Activated naive CD8-positive, alpha-beta T cell treated with anti-CD3 and anti-CD28 coated beads, Interleukin-2, amount 10 ng/mL, durations not matched to agents 7 days and 5 days (primary cell): ENCODE results near the gene RB1. TPM values are rescaled to one million over a fixed set of nuclear protein-coding genes. Genes with fewer than 3 reads are reported as not detected.
A peak's percentile ranks its signal among the peaks of the same experiment; 100 is the strongest.
"Not testable (repeated sequence)": the region's sequence is repeated elsewhere in the genome, so short reads cannot be mapped to it uniquely, and the experiment has no call there.

Experiments used
- ATAC-seq: fragments of 150-1000 bp; cut with Tn5 transposase; one replicate; pipeline ENCODE4 v1.10.0; 2021; ENCODE audit warnings: low read depth, moderate library complexity
- POLR2A ChIA-PET: fragments of 350-600 bp; sonication (Branson Sonifier 250); formaldehyde crosslinking; loops from one replicate; lab custom pipeline; 2021; ENCODE audit warnings: antibody characterized with exemption; lab: Charles Lee
- DNase-seq: peaks from one replicate; pipeline ENCODE4 v3.0.0; 2021
- H3K27ac Mint-ChIP-seq: one replicate; pipeline ENCODE4 v1.8.0; 2022; ENCODE audit warnings: mild to moderate bottlenecking, mixed read lengths
- H3K27me3 Mint-ChIP-seq: one replicate; pipeline ENCODE4 v1.8.0; 2022; ENCODE audit warnings: mild to moderate bottlenecking, moderate library complexity, mixed read lengths
- H3K36me3 Mint-ChIP-seq: one replicate; pipeline ENCODE4 v1.8.0; 2021; ENCODE audit warnings: mild to moderate bottlenecking, mixed read lengths
- H3K4me1 Mint-ChIP-seq: one replicate; pipeline ENCODE4 v1.8.0; 2021; ENCODE audit warnings: mixed read lengths
- H3K4me3 Mint-ChIP-seq: one replicate; pipeline ENCODE4 v1.8.0; 2022; ENCODE audit warnings: mild to moderate bottlenecking, moderate library complexity, mixed read lengths
- H3K9me3 Mint-ChIP-seq: one replicate; pipeline ENCODE4 v1.8.0; 2021; ENCODE audit warnings: mixed read lengths
- total RNA-seq, 2 experiments: library from RNA; stranded (reverse); gene quantifications; one replicate each; pipeline ENCODE4 v1.2.3, GENCODE V29; 2021

Gene RB1
- total RNA-seq, 2 experiments from 2014 or later, result 40.6 to 42.4 TPM

GRCh38 chr13:48339198-48339597 is 35.6 kb downstream of the RB1 start:
- H3K27ac Mint-ChIP-seq, DNase-seq, H3K4me3 Mint-ChIP-seq, H3K27me3 Mint-ChIP-seq, ATAC-seq, POLR2A ChIA-PET, H3K9me3 Mint-ChIP-seq: not testable (repeated sequence)
- Mint-ChIP-seq H3K36me3 (peaks cover 47% of the 10 kb centered on the region), H3K4me1 (peaks cover 13% of the 10 kb centered on the region)

- no peak overlapping the region for H3K4me3 Mint-ChIP-seq
- DNase-seq (no peak), ATAC-seq (peak; percentile 45)
- H3K4me1 Mint-ChIP-seq, result peaks cover 14% of the 10 kb centered on the region
- no peaks in the 10 kb centered on the region for H3K27me3 Mint-ChIP-seq
- POLR2A ChIA-PET, result no interaction called here
- no peaks in the 10 kb centered on the region for H3K9me3 Mint-ChIP-seq
- H3K27ac Mint-ChIP-seq, result no peak overlapping the region
- peaks cover 43% of the 10 kb centered on the region for H3K36me3 Mint-ChIP-seq
Observed at GRCh38 chr13:48344264-48344663, 40.7 kb downstream of the RB1 start.

- Mint-ChIP-seq H3K27me3 (no peaks in the 10 kb centered on the region), H3K27ac (no peak overlapping the region), H3K36me3 (peaks cover 54% of the 10 kb centered on the region), H3K4me1 (peaks cover 14% of the 10 kb centered on the region), H3K9me3 (peaks cover 12% of the 10 kb centered on the region), H3K4me3 (no peak overlapping the region)
- peak; percentile 58 for ATAC-seq
- no peak for DNase-seq
- POLR2A ChIA-PET, result interaction anchor here (0.9 kb wide), 1 partner anchor 152 kb away, joined by 3 read pairs; no protein-coding TSS in a partner anchor
Observed at GRCh38 chr13:48346583-48346982, 43.0 kb downstream of the RB1 start.

GRCh38 chr13:48349525-48349924 is 46.0 kb downstream of the RB1 start:
- POLR2A ChIA-PET, result no interaction called here
- no peaks in the 10 kb centered on the region for H3K27me3 Mint-ChIP-seq
- peaks cover 31% of the 10 kb centered on the region for H3K9me3 Mint-ChIP-seq
- H3K27ac Mint-ChIP-seq, result no peak overlapping the region
- no peak for DNase-seq
- H3K4me1 Mint-ChIP-seq, result peaks cover 5% of the 10 kb centered on the region
- no peak for ATAC-seq
- H3K4me3 Mint-ChIP-seq, result no peak overlapping the region
- H3K36me3 Mint-ChIP-seq, result peaks cover 73% of the 10 kb centered on the region

- H3K4me1 Mint-ChIP-seq, result no peaks in the 10 kb centered on the region
- H3K9me3 Mint-ChIP-seq, result peaks cover 35% of the 10 kb centered on the region
- no peak overlapping the region for H3K4me3 Mint-ChIP-seq
- POLR2A ChIA-PET, result no interaction called here
- peaks cover 72% of the 10 kb centered on the region for H3K36me3 Mint-ChIP-seq
- ATAC-seq, result no peak
- H3K27ac Mint-ChIP-seq, result no peak overlapping the region
- no peaks in the 10 kb centered on the region for H3K27me3 Mint-ChIP-seq
- no peak for DNase-seq
Observed at GRCh38 chr13:48353590-48353989, 50.0 kb downstream of the RB1 start.

- DNase-seq, ATAC-seq, POLR2A ChIA-PET, H3K27ac Mint-ChIP-seq, H3K4me3 Mint-ChIP-seq, H3K4me1 Mint-ChIP-seq, H3K27me3 Mint-ChIP-seq: not testable (repeated sequence)
- peaks cover 63% of the 10 kb centered on the region for H3K36me3 Mint-ChIP-seq
- peaks cover 32% of the 10 kb centered on the region for H3K9me3 Mint-ChIP-seq
Observed at GRCh38 chr13:48355524-48355923, 52.0 kb downstream of the RB1 start.

GRCh38 chr13:48356750-48357149 is 53.2 kb downstream of the RB1 start:
- no peak overlapping the region for H3K27ac Mint-ChIP-seq
- peaks cover 23% of the 10 kb centered on the region for H3K9me3 Mint-ChIP-seq
- POLR2A ChIA-PET, result interaction anchor here (0.7 kb wide), 1 partner anchor 87 kb away, joined by 3 read pairs; no protein-coding TSS in a partner anchor
- no peak for ATAC-seq
- no peaks in the 10 kb centered on the region for H3K4me1 Mint-ChIP-seq
- no peak for DNase-seq
- H3K4me3 Mint-ChIP-seq, result no peak overlapping the region
- peaks cover 55% of the 10 kb centered on the region for H3K36me3 Mint-ChIP-seq
- no peaks in the 10 kb centered on the region for H3K27me3 Mint-ChIP-seq

GRCh38 chr13:48369988-48370387 is 66.4 kb downstream of the RB1 start:
- Mint-ChIP-seq H3K36me3 (peaks cover 45% of the 10 kb centered on the region), H3K27ac (no peak overlapping the region)

GRCh38 chr13:48370815-48371214 is 67.3 kb downstream of the RB1 start:
- DNase-seq (no peak), ATAC-seq (no peak)
- H3K27me3 Mint-ChIP-seq, result no peaks in the 10 kb centered on the region
- H3K4me1 Mint-ChIP-seq, result no peaks in the 10 kb centered on the region
- peaks cover 43% of the 10 kb centered on the region for H3K36me3 Mint-ChIP-seq
- H3K27ac Mint-ChIP-seq, result no peak overlapping the region
- POLR2A ChIA-PET, result no interaction called here
- no peaks in the 10 kb centered on the region for H3K9me3 Mint-ChIP-seq
- H3K4me3 Mint-ChIP-seq, result no peak overlapping the region

More at GRCh38 chr13:48369988-48370387, 66.4 kb downstream of the RB1 start:
- POLR2A ChIA-PET, result no interaction called here
- Mint-ChIP-seq H3K4me3 (no peak overlapping the region), H3K9me3 (no peaks in the 10 kb centered on the region), H3K4me1 (no peaks in the 10 kb centered on the region), H3K27me3 (no peaks in the 10 kb centered on the region)
- no peak for DNase-seq
- ATAC-seq, result no peak

GRCh38 chr13:48377857-48378256 is 74.3 kb downstream of the RB1 start:
- DNase-seq, result no peak
- Mint-ChIP-seq H3K36me3 (peaks cover 58% of the 10 kb centered on the region), H3K4me3 (no peak overlapping the region), H3K9me3 (no peaks in the 10 kb centered on the region), H3K4me1 (no peaks in the 10 kb centered on the region), H3K27me3 (no peaks in the 10 kb centered on the region), H3K27ac (no peak overlapping the region)
- POLR2A ChIA-PET, result no interaction called here
- ATAC-seq, result no peak

GRCh38 chr13:48380581-48380980 is 77.0 kb downstream of the RB1 start:
- no peak for ATAC-seq
- Mint-ChIP-seq H3K27ac (no peak overlapping the region), H3K4me3 (no peak overlapping the region), H3K4me1 (no peaks in the 10 kb centered on the region), H3K9me3 (no peaks in the 10 kb centered on the region), H3K27me3 (no peaks in the 10 kb centered on the region), H3K36me3 (peaks cover 58% of the 10 kb centered on the region)
- POLR2A ChIA-PET, result interaction anchor here (0.6 kb wide), 1 partner anchor 34 kb away, joined by 3 read pairs; no protein-coding TSS in a partner anchor
- DNase-seq, result no peak

GRCh38 chr13:48383384-48383783 is 79.8 kb downstream of the RB1 start:
- DNase-seq (no peak), ATAC-seq (no peak)
- no peak overlapping the region for H3K4me3 Mint-ChIP-seq
- POLR2A ChIA-PET, result no interaction called here
- H3K27me3 Mint-ChIP-seq, result no peaks in the 10 kb centered on the region
- peaks cover 2% of the 10 kb centered on the region for H3K9me3 Mint-ChIP-seq
- H3K27ac Mint-ChIP-seq, result no peak overlapping the region
- peaks cover 4% of the 10 kb centered on the region for H3K4me1 Mint-ChIP-seq
- peaks cover 58% of the 10 kb centered on the region for H3K36me3 Mint-ChIP-seq

GRCh38 chr13:48386816-48387215 is 83.3 kb downstream of the RB1 start:
- no peak for ATAC-seq

GRCh38 chr13:48391257-48391656 is 87.7 kb downstream of the RB1 start:
- ATAC-seq, result no peak
- Mint-ChIP-seq H3K36me3 (peaks cover 73% of the 10 kb centered on the region), H3K9me3 (peaks cover 11% of the 10 kb centered on the region), H3K4me3 (no peak overlapping the region), H3K27me3 (no peaks in the 10 kb centered on the region), H3K4me1 (peaks cover 14% of the 10 kb centered on the region), H3K27ac (no peak overlapping the region)
- POLR2A ChIA-PET, result no interaction called here
- DNase-seq, result no peak

More at GRCh38 chr13:48386816-48387215, 83.3 kb downstream of the RB1 start:
- H3K9me3 Mint-ChIP-seq, result peaks cover 5% of the 10 kb centered on the region
- peaks cover 12% of the 10 kb centered on the region for H3K4me1 Mint-ChIP-seq
- peaks cover 56% of the 10 kb centered on the region for H3K36me3 Mint-ChIP-seq
- DNase-seq, result no peak
- no peak overlapping the region for H3K27ac Mint-ChIP-seq
- POLR2A ChIA-PET, result no interaction called here
- H3K4me3 Mint-ChIP-seq, result no peak overlapping the region
- no peaks in the 10 kb centered on the region for H3K27me3 Mint-ChIP-seq
